AG10803 (cell line): ENCODE data around the gene INTS11.

Experiments used
- DNase-seq: peaks from one replicate; pipeline ENCODE4 v3.0.0; 2010; ENCODE audit warnings: low read depth
- H3K4me3 ChIP-seq: 2 replicates; pipeline ENCODE4 v1.5.1; 2011; ENCODE audit warnings: mild to moderate bottlenecking, low read length, control low read depth
- TF ChIP-seq, protein P1 (sequence below): conservative IDR thresholded peaks from 2 replicates; pipeline ENCODE4 v1.5.1; 2011; ENCODE audit warnings: mild to moderate bottlenecking, low read length, control low read depth, inconsistent platforms

The INTS11 gene

DNA sequence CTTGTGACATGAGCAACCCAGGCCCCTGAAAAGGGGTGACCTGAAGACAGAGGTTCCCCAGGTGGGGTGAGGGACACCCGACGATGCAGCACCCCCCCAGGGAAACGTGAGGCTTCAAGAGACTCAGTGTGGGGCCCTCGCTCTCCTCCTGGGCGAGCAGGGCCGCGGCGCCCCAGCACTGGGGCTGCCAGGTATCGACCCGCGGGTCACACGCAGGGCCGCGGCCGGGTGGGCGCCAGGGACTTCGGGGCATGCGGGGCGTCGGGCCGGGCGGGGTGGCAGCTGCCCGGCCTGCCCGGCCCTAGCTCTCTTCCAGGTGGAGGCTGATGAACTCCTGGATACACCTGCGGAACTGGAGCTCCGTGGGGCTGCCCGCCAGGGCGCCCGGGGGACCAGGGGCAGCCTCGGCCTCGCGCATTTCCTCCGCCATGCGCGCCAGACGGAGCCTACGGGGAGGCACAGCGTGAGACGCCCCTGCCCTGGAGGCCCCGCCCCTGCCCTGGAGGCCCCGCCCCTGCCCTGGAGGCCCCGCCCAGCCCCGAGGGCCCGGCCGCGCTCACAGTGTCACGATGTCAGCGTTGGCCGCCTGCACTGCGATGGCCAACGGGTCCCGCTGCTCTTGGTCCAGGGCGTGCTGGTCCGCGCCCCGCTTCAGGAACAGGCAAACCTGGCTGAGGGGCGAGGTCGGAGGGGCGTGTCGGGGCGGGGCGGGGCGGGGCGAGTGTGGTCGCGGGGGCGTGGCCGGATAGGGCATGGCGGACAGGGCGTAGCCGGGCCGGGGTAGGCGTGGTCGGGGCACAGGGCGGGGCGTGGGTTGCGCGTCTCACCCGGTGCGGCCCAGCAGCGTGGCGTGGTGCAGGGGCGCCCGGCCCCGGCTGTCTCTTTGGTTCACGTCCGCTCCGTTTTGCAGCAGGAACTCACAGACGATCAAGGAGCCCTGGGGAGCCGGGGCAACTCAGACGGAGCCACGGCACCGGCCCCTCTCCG lies 30.9 kb downstream of the INTS11 start:
- no peak overlapping the region for H3K4me3 ChIP-seq
- TF ChIP-seq, protein P1, sequence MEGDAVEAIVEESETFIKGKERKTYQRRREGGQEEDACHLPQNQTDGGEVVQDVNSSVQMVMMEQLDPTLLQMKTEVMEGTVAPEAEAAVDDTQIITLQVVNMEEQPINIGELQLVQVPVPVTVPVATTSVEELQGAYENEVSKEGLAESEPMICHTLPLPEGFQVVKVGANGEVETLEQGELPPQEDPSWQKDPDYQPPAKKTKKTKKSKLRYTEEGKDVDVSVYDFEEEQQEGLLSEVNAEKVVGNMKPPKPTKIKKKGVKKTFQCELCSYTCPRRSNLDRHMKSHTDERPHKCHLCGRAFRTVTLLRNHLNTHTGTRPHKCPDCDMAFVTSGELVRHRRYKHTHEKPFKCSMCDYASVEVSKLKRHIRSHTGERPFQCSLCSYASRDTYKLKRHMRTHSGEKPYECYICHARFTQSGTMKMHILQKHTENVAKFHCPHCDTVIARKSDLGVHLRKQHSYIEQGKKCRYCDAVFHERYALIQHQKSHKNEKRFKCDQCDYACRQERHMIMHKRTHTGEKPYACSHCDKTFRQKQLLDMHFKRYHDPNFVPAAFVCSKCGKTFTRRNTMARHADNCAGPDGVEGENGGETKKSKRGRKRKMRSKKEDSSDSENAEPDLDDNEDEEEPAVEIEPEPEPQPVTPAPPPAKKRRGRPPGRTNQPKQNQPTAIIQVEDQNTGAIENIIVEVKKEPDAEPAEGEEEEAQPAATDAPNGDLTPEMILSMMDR: no peak

DNA sequence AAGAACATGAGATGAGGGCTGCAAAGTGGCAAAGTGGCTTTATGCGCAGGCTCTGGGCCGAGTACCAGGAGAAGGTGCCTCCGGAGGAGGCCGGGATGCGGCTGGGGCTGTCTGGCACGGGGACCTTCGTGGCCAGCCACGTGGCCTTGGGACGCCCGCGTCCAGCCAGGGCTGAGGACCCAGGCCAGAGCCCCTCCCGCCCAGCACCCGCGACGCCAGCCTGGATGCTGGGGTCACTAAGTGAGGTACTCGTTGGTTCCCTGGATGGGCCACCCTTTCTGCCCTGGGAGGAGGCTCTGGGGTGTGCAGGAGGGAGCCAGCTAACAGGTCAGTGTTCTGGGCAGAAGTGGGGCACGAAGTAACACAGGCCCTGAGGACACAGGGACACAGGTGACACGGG lies 31.6 kb downstream of the INTS11 start:
- H3K4me3 ChIP-seq: no peak overlapping the region
- TF ChIP-seq, protein P1: no peak
- DNase-seq: no peak

More for the DNA sequence above, 30.9 kb downstream of the INTS11 start:
- DNase-seq: no peak

DNA sequence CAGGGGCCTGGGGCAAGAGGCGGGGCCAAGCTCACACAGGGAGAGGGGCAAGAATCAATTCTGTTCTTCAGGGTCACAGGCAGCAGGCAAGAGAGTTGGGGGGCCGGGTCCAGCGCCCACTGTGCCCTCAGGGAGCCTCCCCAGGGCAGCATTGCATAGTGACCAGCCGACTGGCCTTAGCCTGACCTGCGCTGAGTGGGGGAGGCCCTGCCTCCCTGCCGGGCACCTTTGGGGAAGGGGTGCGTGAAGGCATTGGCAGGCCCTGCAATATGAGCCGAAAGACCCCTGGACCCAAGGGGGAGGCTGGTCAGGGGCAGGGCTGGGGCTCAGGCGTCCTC lies 32.0 kb downstream of the INTS11 start:
- no peak for DNase-seq
- TF ChIP-seq, protein P1: no peak
- no peak overlapping the region for H3K4me3 ChIP-seq

DNA sequence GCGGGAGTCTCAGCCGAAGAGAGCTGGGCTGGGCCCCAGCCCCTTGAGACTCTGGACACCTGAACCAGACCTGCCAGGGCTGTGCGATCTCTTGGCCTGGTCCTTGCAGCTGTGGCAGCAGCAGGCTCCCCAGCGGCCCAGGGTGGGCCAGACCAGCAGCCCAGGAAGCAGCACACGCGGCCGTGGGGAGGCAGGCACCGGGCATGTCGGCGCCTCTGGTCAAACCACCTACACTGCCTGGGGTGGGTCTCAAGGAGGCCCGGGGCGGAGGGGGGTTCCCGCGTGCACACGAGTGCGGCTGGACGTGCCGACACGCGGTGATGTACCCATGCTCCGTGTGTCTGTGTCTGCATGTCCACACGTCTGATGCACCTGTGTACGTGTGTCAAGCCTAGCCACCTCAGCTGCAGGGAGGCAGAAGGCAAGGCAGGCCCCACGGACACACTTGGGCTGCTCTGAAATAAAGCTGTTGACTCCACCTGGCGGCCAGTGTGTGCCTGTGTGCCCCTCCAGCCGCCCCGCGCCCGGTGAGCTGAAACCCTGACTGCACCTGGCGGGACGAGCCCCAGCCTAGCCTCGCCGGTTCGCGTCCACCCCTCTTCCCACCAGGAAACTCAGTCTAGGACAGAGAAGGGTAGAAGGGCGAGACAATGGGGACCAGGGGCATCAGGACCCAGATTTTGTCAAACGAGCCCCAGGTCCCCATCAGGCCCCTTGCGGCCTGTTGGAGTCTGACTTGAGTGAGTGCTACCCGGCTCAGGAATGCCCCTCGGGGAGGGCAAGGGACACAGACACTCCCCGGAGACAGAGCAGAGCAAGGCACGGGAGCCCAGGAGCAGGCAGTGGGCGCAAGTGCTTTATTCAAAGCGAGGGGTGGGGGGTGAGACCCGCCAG lies 32.7 kb downstream of the INTS11 start:
- TF ChIP-seq, protein P1: peak; percentile 50
- DNase-seq: peak; percentile 53
- no peak overlapping the region for H3K4me3 ChIP-seq

DNA sequence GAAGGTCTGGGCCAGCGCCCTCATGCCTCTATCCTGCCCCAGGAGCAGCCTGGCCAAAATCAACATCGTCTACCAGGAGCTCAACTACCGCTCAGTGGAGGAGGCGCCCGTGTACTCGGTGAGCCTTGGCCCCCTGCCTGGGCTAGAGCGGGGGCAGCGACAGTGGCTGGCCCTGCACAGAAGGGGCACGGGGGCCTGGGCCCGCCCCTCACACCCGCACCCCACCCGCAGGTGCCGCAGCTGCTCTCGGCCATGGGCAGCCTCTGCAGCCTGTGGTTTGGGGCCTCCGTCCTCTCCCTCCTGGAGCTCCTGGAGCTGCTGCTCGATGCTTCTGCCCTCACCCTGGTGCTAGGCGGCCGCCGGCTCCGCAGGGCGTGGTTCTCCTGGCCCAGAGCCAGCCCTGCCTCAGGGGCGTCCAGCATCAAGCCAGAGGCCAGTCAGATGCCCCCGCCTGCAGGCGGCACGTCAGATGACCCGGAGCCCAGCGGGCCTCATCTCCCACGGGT lies 33.4 kb downstream of the INTS11 start:
- TF ChIP-seq, protein P1: no peak
- no peak for DNase-seq
- H3K4me3 ChIP-seq: no peak overlapping the region

DNA sequence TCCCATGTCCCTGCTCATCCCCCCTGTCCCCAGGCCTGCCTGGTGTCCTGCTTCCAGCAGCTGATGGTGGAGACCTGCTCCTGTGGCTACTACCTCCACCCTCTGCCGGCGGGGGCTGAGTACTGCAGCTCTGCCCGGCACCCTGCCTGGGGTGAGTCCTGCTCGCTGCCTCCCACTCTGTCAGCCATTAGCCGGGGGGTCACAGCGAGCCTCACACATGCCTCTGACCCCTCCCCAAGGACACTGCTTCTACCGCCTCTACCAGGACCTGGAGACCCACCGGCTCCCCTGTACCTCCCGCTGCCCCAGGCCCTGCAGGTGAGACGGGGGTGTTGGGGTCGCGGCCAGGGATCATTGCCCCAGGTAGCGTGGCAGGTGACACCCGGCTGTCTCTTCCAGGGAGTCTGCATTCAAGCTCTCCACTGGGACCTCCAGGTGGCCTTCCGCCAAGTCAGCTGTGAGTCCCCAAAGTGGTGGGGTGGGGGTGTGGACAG lies 34.2 kb downstream of the INTS11 start:
- TF ChIP-seq, protein P1: peak; percentile 67
- peak; percentile 51 for DNase-seq
- H3K4me3 ChIP-seq: no peak overlapping the region
